ENCODE results near the gene SF3B2.

DNA sequence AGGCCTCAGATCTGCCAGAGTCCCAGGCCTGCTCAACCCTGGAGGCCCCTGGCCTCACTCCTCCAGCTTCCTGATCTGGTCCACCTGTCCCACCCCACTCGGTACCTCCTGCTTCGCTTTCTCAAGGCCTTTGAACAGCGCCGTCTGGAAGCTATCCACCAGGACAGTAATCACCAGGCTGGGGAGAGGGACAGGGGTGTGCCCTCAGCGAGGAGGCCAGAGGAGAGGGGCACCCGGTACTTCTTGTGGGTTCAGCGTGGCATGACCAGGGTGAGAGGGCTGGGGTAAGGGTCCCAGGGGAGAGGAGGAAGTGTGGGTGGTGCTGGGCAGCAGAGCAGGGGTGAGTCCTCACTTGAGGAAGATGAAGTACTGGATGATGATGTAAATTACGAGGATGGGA lies 32.0 kb upstream of the SF3B2 start:
- TF ChIP-seq, protein P1, sequence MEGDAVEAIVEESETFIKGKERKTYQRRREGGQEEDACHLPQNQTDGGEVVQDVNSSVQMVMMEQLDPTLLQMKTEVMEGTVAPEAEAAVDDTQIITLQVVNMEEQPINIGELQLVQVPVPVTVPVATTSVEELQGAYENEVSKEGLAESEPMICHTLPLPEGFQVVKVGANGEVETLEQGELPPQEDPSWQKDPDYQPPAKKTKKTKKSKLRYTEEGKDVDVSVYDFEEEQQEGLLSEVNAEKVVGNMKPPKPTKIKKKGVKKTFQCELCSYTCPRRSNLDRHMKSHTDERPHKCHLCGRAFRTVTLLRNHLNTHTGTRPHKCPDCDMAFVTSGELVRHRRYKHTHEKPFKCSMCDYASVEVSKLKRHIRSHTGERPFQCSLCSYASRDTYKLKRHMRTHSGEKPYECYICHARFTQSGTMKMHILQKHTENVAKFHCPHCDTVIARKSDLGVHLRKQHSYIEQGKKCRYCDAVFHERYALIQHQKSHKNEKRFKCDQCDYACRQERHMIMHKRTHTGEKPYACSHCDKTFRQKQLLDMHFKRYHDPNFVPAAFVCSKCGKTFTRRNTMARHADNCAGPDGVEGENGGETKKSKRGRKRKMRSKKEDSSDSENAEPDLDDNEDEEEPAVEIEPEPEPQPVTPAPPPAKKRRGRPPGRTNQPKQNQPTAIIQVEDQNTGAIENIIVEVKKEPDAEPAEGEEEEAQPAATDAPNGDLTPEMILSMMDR (IDR thresholded peaks at IDR 0.05; ENCODE audit: poor library complexity) = no peak
- TF ChIP-seq EZH2 (IDR thresholded peaks at IDR 0.05; ENCODE audit: borderline replicate concordance) = no peak
- TF ChIP-seq EZH2phosphoT487 (IDR thresholded peaks at IDR 0.05; ENCODE audit: low read depth, severe bottlenecking, unreplicated experiment) = no peak
